K562 (cell line): Measurements from ENCODE around the gene TBC1D5. TPM values are rescaled to one million over a fixed set of nuclear protein-coding genes. Genes with fewer than 3 reads are reported as not detected.
A peak's percentile ranks its signal among the peaks of the same experiment; 100 is the strongest.

Experiments used
- ARNT ChIP-seq, 2 experiments: fragments of 450-650 bp; IDR thresholded peaks; 2 replicates each; pipeline ENCODE4 v1.6.1; 2016; ENCODE audit warnings: mild to moderate bottlenecking in 1 of 2
- CBX8 ChIP-seq: fragments of 200-600 bp; sonication (generic); IDR thresholded peaks from 2 replicates; pipeline ENCODE4 v1.6.1; 2012; ENCODE audit warnings: borderline replicate concordance, mixed run types, low read depth, mild to moderate bottlenecking, moderate library complexity, mixed read lengths, low read length, control low read depth, inconsistent platforms; ENCODE audit not compliant: poor library complexity, severe bottlenecking; ENCODE audit errors: extremely low read depth
- FIP1L1 ChIP-seq: fragments of 200-400 bp; formaldehyde crosslinking; IDR thresholded peaks from 2 replicates; pipeline ENCODE4 v1.6.1; 2018; ENCODE audit warnings: mild to moderate bottlenecking, low read depth, low read length; ENCODE audit not compliant: poor library complexity, severe bottlenecking
- GABPB1 ChIP-seq: sonication (generic); formaldehyde crosslinking; IDR thresholded peaks from 2 replicates; pipeline ENCODE4 v1.8.0; 2022; ENCODE audit warnings: mild to moderate bottlenecking, missing genetic modification reagents
- GATA2 ChIP-seq: sonication (generic); formaldehyde crosslinking; IDR thresholded peaks from 2 replicates; pipeline ENCODE4 v1.4.0; 2020; ENCODE audit warnings: mild to moderate bottlenecking, missing genetic modification reagents
- HSF4 ChIP-seq: fragments of 250-450 bp; sonication (Bioruptor Pico); IDR thresholded peaks from 2 replicates; pipeline ENCODE4 v2.1.2; 2022; ENCODE audit warnings: mild to moderate bottlenecking, moderate library complexity, borderline replicate concordance
- JUN ChIP-seq, 2 experiments: sonication (generic) in 1 of 2; formaldehyde crosslinking in 1 of 2; IDR thresholded peaks; 2 replicates each; pipeline versions ENCODE4 v1.6.1 to v1.8.0; 2012 to 2022; ENCODE audit warnings: borderline replicate concordance in 2 of 2, mild to moderate bottlenecking in 2 of 2, improper control_type of control experiment in 1 of 2, low read depth in 1 of 2, low read length in 1 of 2, missing genetic modification reagents in 1 of 2
- NCOA1 ChIP-seq: fragments of 450-650 bp; IDR thresholded peaks from 2 replicates; pipeline ENCODE4 v1.6.1; 2016; ENCODE audit warnings: low read depth
- PCBP2 ChIP-seq: fragments of 200-400 bp; formaldehyde crosslinking; IDR thresholded peaks from 2 replicates; pipeline ENCODE4 v1.6.1; 2018; ENCODE audit warnings: low read length, low read depth, mild to moderate bottlenecking, moderate library complexity; ENCODE audit not compliant: poor library complexity, severe bottlenecking
- POLR2A ChIP-seq: fragments of 450-650 bp; conservative IDR thresholded peaks from 2 replicates; pipeline ENCODE4 v1.6.1; 2016
- RBFOX2 ChIP-seq: fragments of 200-400 bp; formaldehyde crosslinking; IDR thresholded peaks from 2 replicates; pipeline ENCODE4 v1.6.1; 2017; ENCODE audit warnings: low read depth, mild to moderate bottlenecking, low read length, moderate library complexity
- STAG1 ChIP-seq: sonication (generic); formaldehyde crosslinking; IDR thresholded peaks from 2 replicates; pipeline ENCODE4 v1.5.0; 2020; ENCODE audit warnings: missing genetic modification reagents, borderline replicate concordance
- ZFP36 ChIP-seq: fragments of 150-350 bp; IDR thresholded peaks from 2 replicates; pipeline ENCODE4 v1.6.1; 2018; ENCODE audit warnings: low read length, low read depth; ENCODE audit not compliant: partially characterized antibody
- ZKSCAN8 ChIP-seq: fragments of 200-800 bp; sonication (Bioruptor generic); IDR thresholded peaks from 2 replicates; pipeline ENCODE4 v1.6.1; 2016; ENCODE audit warnings: missing genetic modification characterization, missing compliant biosample characterization
- ZNF124 ChIP-seq: sonication (generic); formaldehyde crosslinking; IDR thresholded peaks from 2 replicates; pipeline ENCODE4 v1.8.1; 2022; ENCODE audit warnings: missing genetic modification reagents
- ZNF551 ChIP-seq: fragments of 250-450 bp; sonication (Bioruptor Pico); IDR thresholded peaks from 2 replicates; pipeline ENCODE4 v1.5.0; 2021; ENCODE audit warnings: mild to moderate bottlenecking, moderate library complexity
- polyA plus RNA-seq, 8 experiments: library from polyadenylated mRNA; depleted of rRNA in 4 of 8; stranded (reverse) in 5 of 8; unstranded in 3 of 8; fragments of >200 nt; fragmentation: Nextera tagmentation in 2 of 8; fragmentation: Illumina TruSeq in 1 of 8; extraction: Ambion mirVana in 2 of 8; extraction: Trizol in 1 of 8; gene quantifications; 2 replicates each; pipeline versions ENCODE4 v1.2.1 to v1.2.3, GENCODE V29; 2011 to 2014; ENCODE audit warnings: inconsistent platforms in 1 of 8, missing spikeins in 1 of 8
- total RNA-seq, 7 experiments: library from RNA; depleted of rRNA in 6 of 7; stranded (reverse); fragments of >200 nt in 6 of 7; fragmentation: Illumina TruSeq in 2 of 7; extraction: Trizol in 2 of 7; gene quantifications; 2 replicates each; pipeline versions ENCODE4 v1.2.1 to v1.2.3, GENCODE V29; 2011 to 2021; ENCODE audit warnings: low replicate concordance in 1 of 7
- TF ChIP-seq, protein P1 (sequence below): fragments of 450-650 bp; IDR thresholded peaks from 2 replicates; pipeline ENCODE4 v1.7.1; 2018; ENCODE audit warnings: mild to moderate bottlenecking, low read depth; ENCODE audit not compliant: partially characterized antibody
- TF ChIP-seq, protein P2 (sequence below): fragments of 450-650 bp; IDR thresholded peaks from 2 replicates; pipeline ENCODE4 v1.6.1; 2018; ENCODE audit warnings: mild to moderate bottlenecking, low read depth; ENCODE audit not compliant: partially characterized antibody
- TF ChIP-seq, protein P3 (sequence below), 2 experiments: fragments of 450-650 bp in 1 of 2; IDR thresholded peaks; 2 replicates each; pipeline ENCODE4 v1.6.1; 2011 to 2017; ENCODE audit warnings: low read depth in 2 of 2, antibody characterized with exemption in 1 of 2, borderline replicate concordance in 1 of 2, low read length in 1 of 2, mild to moderate bottlenecking in 1 of 2, mixed read lengths in 1 of 2; ENCODE audit not compliant: control insufficient read depth in 1 of 2

Gene TBC1D5
- total and polyA plus RNA-seq, 9 of the 15 experiments (the other 6 are each of a cell fraction or from before 2014, with no cell fraction given), result 2.9 to 38.1 (median 25.6) TPM

DNA sequence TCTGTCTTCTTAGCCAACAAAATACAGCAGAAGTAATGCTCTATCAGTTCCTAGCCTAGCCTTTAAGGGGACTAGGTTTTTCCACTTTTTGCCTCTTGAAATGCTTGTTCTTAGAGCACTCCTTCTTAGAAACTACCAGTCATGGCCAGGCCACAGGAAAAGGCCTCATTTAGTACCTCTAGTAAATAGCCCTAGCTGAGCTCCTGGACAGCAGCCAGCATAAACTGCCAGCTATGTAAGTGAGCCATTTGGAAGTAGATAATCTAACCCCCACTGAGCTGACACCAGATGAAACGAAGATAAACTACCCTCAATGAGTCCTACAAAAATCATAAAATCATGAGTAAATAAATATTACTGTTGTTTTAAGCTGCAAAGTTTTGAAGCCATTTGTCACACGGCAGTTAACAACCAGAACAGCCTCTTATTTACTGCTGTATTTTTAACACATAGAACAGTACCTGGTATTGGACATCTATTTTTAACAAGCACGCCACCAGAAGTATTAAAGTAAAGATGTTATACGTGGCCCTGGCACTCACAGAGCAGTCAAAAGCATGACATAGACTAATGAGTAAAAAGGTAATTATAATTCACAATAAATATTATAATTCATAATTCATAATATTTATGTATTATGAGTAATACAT lies 12.0 kb downstream of the TBC1D5 start (continued):
- peak; percentile 84 for TF ChIP-seq GATA2 (CRISPR knock-in tag)
- TF ChIP-seq STAG1 (CRISPR knock-in tag), result no peak
- TF ChIP-seq ZFP36, result peak; percentile 25
- TF ChIP-seq FIP1L1, result no peak
- TF ChIP-seq, protein P1, sequence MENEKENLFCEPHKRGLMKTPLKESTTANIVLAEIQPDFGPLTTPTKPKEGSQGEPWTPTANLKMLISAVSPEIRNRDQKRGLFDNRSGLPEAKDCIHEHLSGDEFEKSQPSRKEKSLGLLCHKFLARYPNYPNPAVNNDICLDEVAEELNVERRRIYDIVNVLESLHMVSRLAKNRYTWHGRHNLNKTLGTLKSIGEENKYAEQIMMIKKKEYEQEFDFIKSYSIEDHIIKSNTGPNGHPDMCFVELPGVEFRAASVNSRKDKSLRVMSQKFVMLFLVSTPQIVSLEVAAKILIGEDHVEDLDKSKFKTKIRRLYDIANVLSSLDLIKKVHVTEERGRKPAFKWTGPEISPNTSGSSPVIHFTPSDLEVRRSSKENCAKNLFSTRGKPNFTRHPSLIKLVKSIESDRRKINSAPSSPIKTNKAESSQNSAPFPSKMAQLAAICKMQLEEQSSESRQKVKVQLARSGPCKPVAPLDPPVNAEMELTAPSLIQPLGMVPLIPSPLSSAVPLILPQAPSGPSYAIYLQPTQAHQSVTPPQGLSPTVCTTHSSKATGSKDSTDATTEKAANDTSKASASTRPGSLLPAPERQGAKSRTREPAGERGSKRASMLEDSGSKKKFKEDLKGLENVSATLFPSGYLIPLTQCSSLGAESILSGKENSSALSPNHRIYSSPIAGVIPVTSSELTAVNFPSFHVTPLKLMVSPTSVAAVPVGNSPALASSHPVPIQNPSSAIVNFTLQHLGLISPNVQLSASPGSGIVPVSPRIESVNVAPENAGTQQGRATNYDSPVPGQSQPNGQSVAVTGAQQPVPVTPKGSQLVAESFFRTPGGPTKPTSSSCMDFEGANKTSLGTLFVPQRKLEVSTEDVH, result peak; percentile 10
- peak; percentile 40; the same call in 1 of the 2 replicates for TF ChIP-seq GABPB1 (CRISPR knock-in tag)
- no peak for TF ChIP-seq HSF4 (CRISPR knock-in tag)
- TF ChIP-seq JUN (IDR thresholded peaks at IDR 0.05; ENCODE audit: borderline replicate concordance, low read depth, low read length), result peak; percentile 65; the same call in 1 of the 2 replicates
- no peak for TF ChIP-seq JUN (CRISPR knock-in tag; IDR thresholded peaks at IDR 0.05; ENCODE audit: borderline replicate concordance)
- TF ChIP-seq, protein P2, sequence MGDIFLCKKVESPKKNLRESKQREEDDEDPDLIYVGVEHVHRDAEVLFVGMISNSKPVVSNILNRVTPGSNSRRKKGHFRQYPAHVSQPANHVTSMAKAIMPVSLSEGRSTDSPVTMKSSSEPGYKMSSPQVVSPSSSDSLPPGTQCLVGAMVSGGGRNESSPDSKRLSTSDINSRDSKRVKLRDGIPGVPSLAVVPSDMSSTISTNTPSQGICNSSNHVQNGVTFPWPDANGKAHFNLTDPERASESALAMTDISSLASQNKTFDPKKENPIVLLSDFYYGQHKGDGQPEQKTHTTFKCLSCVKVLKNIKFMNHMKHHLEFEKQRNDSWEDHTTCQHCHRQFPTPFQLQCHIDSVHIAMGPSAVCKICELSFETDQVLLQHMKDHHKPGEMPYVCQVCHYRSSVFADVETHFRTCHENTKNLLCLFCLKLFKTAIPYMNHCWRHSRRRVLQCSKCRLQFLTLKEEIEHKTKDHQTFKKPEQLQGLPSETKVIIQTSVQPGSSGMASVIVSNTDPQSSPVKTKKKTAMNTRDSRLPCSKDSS, result no peak
- no peak for TF ChIP-seq ZNF551 (CRISPR knock-in tag)
- TF ChIP-seq ZKSCAN8 (CRISPR knock-in tag), result peak; percentile 47; the same call in 1 of the 2 replicates
- TF ChIP-seq NCOA1, result peak; percentile 74; the same call in 1 of the 2 replicates
- no peak for TF ChIP-seq CBX8
- TF ChIP-seq, protein P3, sequence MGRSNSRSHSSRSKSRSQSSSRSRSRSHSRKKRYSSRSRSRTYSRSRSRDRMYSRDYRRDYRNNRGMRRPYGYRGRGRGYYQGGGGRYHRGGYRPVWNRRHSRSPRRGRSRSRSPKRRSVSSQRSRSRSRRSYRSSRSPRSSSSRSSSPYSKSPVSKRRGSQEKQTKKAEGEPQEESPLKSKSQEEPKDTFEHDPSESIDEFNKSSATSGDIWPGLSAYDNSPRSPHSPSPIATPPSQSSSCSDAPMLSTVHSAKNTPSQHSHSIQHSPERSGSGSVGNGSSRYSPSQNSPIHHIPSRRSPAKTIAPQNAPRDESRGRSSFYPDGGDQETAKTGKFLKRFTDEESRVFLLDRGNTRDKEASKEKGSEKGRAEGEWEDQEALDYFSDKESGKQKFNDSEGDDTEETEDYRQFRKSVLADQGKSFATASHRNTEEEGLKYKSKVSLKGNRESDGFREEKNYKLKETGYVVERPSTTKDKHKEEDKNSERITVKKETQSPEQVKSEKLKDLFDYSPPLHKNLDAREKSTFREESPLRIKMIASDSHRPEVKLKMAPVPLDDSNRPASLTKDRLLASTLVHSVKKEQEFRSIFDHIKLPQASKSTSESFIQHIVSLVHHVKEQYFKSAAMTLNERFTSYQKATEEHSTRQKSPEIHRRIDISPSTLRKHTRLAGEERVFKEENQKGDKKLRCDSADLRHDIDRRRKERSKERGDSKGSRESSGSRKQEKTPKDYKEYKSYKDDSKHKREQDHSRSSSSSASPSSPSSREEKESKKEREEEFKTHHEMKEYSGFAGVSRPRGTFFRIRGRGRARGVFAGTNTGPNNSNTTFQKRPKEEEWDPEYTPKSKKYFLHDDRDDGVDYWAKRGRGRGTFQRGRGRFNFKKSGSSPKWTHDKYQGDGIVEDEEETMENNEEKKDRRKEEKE (IDR thresholded peaks at IDR 0.05; ENCODE audit: borderline replicate concordance in 1 of 2, control insufficient read depth in 1 of 2, low read depth in 2 of 2, low read length in 1 of 2), result 0 out of 4 replicates have a peak, but pooled peaks of 1 of the 2 experiments have one; percentile 46
- TF ChIP-seq PCBP2, result no peak
- no peak for TF ChIP-seq ZNF124 (CRISPR knock-in tag)
- no peak for TF ChIP-seq RBFOX2
- no peak for TF ChIP-seq POLR2A
- TF ChIP-seq ARNT (IDR thresholded peaks at IDR 0.05), result peak in 1 of 2 experiments; percentile 80; a peak in 1 of 4 replicates
